ENCODE data around the gene TRPV6.

- no peak for TF ChIP-seq CTCF (conservative IDR thresholded peaks at IDR 0.05; ENCODE audit: low read depth, low read length)
- TF ChIP-seq MAFK (IDR thresholded peaks at IDR 0.05; ENCODE audit: low read depth, low read length) = no peak
- no peak for TF ChIP-seq POLR2A (IDR thresholded peaks at IDR 0.05; ENCODE audit: low read depth, low read length)
- no peak for TF ChIP-seq USF2 (IDR thresholded peaks at IDR 0.05; ENCODE audit: low read depth, low read length)
- no peak for TF ChIP-seq SMC3 (IDR thresholded peaks at IDR 0.05; ENCODE audit: low read depth, low read length)
- TF ChIP-seq MXI1 (IDR thresholded peaks at IDR 0.05; ENCODE audit: borderline replicate concordance, low read depth, low read length) = no peak
These were observed 12.1 kb upstream of the TRPV6 start for GRCh38 chr7:142897691-142898090.
